Loucy (cell line): ENCODE measurements around the gene FABP6.

Experiments used
- H2AFZ ChIP-seq: fragments of 200-600 bp; sonication (generic); 2 replicates; pipeline ENCODE4 v1.6.0; 2016; ENCODE audit warnings: antibody characterized with exemption, mild to moderate bottlenecking, low read length, moderate library complexity
- H3F3A ChIP-seq: fragments of 200-600 bp; 2 replicates; pipeline ENCODE4 v1.6.0; 2016; ENCODE audit warnings: antibody characterized with exemption, low read depth, mild to moderate bottlenecking
- H3K27me3 ChIP-seq: fragments of 200-600 bp; sonication (generic); 2 replicates; pipeline ENCODE4 v1.6.1; 2014; ENCODE audit warnings: low read length, mild to moderate bottlenecking; ENCODE audit not compliant: insufficient read depth, poor library complexity, severe bottlenecking
- H3K36me3 ChIP-seq: fragments of 200-600 bp; sonication (generic); 2 replicates; pipeline ENCODE4 v1.6.1; 2016; ENCODE audit warnings: low read length; ENCODE audit not compliant: insufficient read depth
- H3K4me1 ChIP-seq: fragments of 200-600 bp; sonication (generic); 2 replicates; pipeline ENCODE4 v1.5.1; 2014; ENCODE audit warnings: low read length, mild to moderate bottlenecking; ENCODE audit not compliant: insufficient read depth, poor library complexity, severe bottlenecking
- H3K4me2 ChIP-seq: fragments of 200-600 bp; sonication (generic); 2 replicates; pipeline ENCODE4 v1.6.0; 2014; ENCODE audit warnings: antibody characterized with exemption, low read length, low read depth, mild to moderate bottlenecking; ENCODE audit not compliant: poor library complexity, severe bottlenecking
- H3K4me3 ChIP-seq: fragments of 200-600 bp; sonication (generic); 2 replicates; pipeline ENCODE4 v1.5.1; 2014; ENCODE audit warnings: low read length, mild to moderate bottlenecking, mixed read lengths; ENCODE audit not compliant: poor library complexity, severe bottlenecking
- H3K79me2 ChIP-seq: fragments of 200-600 bp; sonication (generic); 2 replicates; pipeline ENCODE4 v1.6.1; 2014; ENCODE audit warnings: low read length; ENCODE audit not compliant: insufficient read depth
- H3K9ac ChIP-seq: fragments of 200-600 bp; sonication (generic); 2 replicates; pipeline ENCODE4 v1.6.0; 2014; ENCODE audit warnings: mild to moderate bottlenecking, low read depth, low read length, moderate library complexity; ENCODE audit not compliant: poor library complexity, severe bottlenecking
- H3K9me2 ChIP-seq: fragments of 200-600 bp; sonication (generic); replicated peaks from 2 replicates; pipeline ENCODE4 v1.6.1; 2016; ENCODE audit warnings: low read depth, low read length, mixed read lengths
- H3K9me3 ChIP-seq: fragments of 200-600 bp; sonication (generic); 2 replicates; pipeline ENCODE4 v1.6.1; 2014; ENCODE audit warnings: mild to moderate bottlenecking, antibody characterized with exemption, low read length, low read depth; ENCODE audit not compliant: insufficient read depth
- H4K20me1 ChIP-seq: fragments of 200-600 bp; sonication (generic); 2 replicates; pipeline ENCODE4 v1.6.0; 2014; ENCODE audit warnings: antibody characterized with exemption, low read length, mild to moderate bottlenecking; ENCODE audit not compliant: insufficient read depth, poor library complexity, severe bottlenecking
- CTCF ChIP-seq: fragments of 200-600 bp; sonication (generic); conservative IDR thresholded peaks from 2 replicates; pipeline ENCODE4 v1.5.1; 2014; ENCODE audit warnings: mild to moderate bottlenecking, antibody characterized with exemption, low read length
- EZH2phosphoT487 ChIP-seq: fragments of 200-600 bp; IDR thresholded peaks from 2 replicates; pipeline ENCODE4 v1.6.1; 2018; ENCODE audit warnings: antibody characterized with exemption, mild to moderate bottlenecking, moderate library complexity, borderline replicate concordance

FABP6 gene

GRCh38 chr5:160219356-160219755 is 9.9 kb upstream of the FABP6 start:
- H3K9ac ChIP-seq = no peak overlapping the region
- no peaks in the 10 kb centered on the region for H3F3A ChIP-seq
- H3K27me3 ChIP-seq = no peaks in the 10 kb centered on the region
- no peak overlapping the region for H2AFZ ChIP-seq
- H3K9me3 ChIP-seq = no peaks in the 10 kb centered on the region
- H3K4me3 ChIP-seq = no peak overlapping the region
- H3K36me3 ChIP-seq = no peaks in the 10 kb centered on the region
- no peaks in the 10 kb centered on the region for H3K79me2 ChIP-seq
- TF ChIP-seq EZH2phosphoT487 = no peak
- no peak for TF ChIP-seq CTCF
- no peaks in the 10 kb centered on the region for H3K9me2 ChIP-seq
- H3K4me1 ChIP-seq = no peaks in the 10 kb centered on the region
- no peaks in the 10 kb centered on the region for H4K20me1 ChIP-seq
- no peak overlapping the region for H3K4me2 ChIP-seq

GRCh38 chr5:160221082-160221481 is 8.2 kb upstream of the FABP6 start:
- H3F3A ChIP-seq = no peaks in the 10 kb centered on the region
- H3K4me2 ChIP-seq = no peak overlapping the region
- H2AFZ ChIP-seq = no peak overlapping the region
- no peak for TF ChIP-seq CTCF
- no peak for TF ChIP-seq EZH2phosphoT487
- H3K4me3 ChIP-seq = no peak overlapping the region
- H3K27me3 ChIP-seq = no peaks in the 10 kb centered on the region
- no peaks in the 10 kb centered on the region for H3K9me2 ChIP-seq
- no peaks in the 10 kb centered on the region for H3K9me3 ChIP-seq
- H3K9ac ChIP-seq = no peak overlapping the region
- no peaks in the 10 kb centered on the region for H3K79me2 ChIP-seq
- H3K4me1 ChIP-seq = no peaks in the 10 kb centered on the region
- no peaks in the 10 kb centered on the region for H3K36me3 ChIP-seq
- H4K20me1 ChIP-seq = no peaks in the 10 kb centered on the region

GRCh38 chr5:160227012-160227411 is 2.3 kb upstream of the FABP6 start:
- no peaks in the 10 kb centered on the region for H3K36me3 ChIP-seq
- no peak overlapping the region for H3K9ac ChIP-seq
- no peak overlapping the region for H3K4me3 ChIP-seq
- H3F3A ChIP-seq = no peaks in the 10 kb centered on the region
- no peak overlapping the region for H2AFZ ChIP-seq
- no peaks in the 10 kb centered on the region for H4K20me1 ChIP-seq
- H3K9me2 ChIP-seq = no peaks in the 10 kb centered on the region
- TF ChIP-seq CTCF (no peak), EZH2phosphoT487 (no peak)
- no peaks in the 10 kb centered on the region for H3K9me3 ChIP-seq
- no peaks in the 10 kb centered on the region for H3K4me1 ChIP-seq
- no peak overlapping the region for H3K4me2 ChIP-seq
- H3K27me3 ChIP-seq = no peaks in the 10 kb centered on the region
- no peaks in the 10 kb centered on the region for H3K79me2 ChIP-seq
